ENCODE measurements around the gene SH2D3C.

SH2D3C gene

GRCh38 chr9:127722055-127722745, 56.3 kb downstream of the SH2D3C start:
- in situ Hi-C loops (cut with MboI; ENCODE audit: low sequenced_read_pairs), result no loop called here

DNA sequence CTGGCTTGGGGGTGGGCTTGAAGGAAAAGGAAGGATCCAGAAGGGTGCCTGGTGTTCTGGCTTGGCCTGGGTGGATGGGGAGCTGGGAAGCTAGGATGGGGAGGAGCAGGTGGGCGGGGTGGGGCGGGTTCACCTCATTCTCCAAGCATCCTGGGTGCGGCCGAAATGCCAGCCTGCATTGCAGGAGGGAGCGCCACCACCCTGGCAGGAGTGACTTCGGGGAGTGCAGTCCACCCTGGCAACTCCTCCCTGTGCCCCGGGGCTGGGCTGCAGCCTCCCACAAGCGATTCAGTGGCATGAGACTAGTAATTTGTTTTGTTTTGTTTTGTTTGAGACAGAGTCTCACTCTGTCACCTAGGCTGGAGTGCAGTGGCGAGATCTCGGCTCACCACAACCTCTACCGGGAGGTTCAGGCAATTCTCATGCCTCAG, 57.1 kb downstream of the SH2D3C start:
- in situ Hi-C loops (cut with MboI; ENCODE audit: low sequenced_read_pairs), result no loop called here

GRCh38 chr9:127720865-127721227, 57.6 kb downstream of the SH2D3C start:
- in situ Hi-C loops (cut with MboI; ENCODE audit: low sequenced_read_pairs), result no loop called here

- in situ Hi-C loops (cut with MboI; ENCODE audit: low sequenced_read_pairs), result no loop called here
Measured at GRCh38 chr9:127720031-127720864, 58.2 kb downstream of the SH2D3C start.

- in situ Hi-C loops (cut with MboI; ENCODE audit: low sequenced_read_pairs), result no loop called here
Measured at GRCh38 chr9:127717766-127718165, 60.7 kb downstream of the SH2D3C start.

- in situ Hi-C loops (cut with MboI; ENCODE audit: low sequenced_read_pairs), result no loop called here
Measured at GRCh38 chr9:127716412-127716811, 62.1 kb downstream of the SH2D3C start.

DNA sequence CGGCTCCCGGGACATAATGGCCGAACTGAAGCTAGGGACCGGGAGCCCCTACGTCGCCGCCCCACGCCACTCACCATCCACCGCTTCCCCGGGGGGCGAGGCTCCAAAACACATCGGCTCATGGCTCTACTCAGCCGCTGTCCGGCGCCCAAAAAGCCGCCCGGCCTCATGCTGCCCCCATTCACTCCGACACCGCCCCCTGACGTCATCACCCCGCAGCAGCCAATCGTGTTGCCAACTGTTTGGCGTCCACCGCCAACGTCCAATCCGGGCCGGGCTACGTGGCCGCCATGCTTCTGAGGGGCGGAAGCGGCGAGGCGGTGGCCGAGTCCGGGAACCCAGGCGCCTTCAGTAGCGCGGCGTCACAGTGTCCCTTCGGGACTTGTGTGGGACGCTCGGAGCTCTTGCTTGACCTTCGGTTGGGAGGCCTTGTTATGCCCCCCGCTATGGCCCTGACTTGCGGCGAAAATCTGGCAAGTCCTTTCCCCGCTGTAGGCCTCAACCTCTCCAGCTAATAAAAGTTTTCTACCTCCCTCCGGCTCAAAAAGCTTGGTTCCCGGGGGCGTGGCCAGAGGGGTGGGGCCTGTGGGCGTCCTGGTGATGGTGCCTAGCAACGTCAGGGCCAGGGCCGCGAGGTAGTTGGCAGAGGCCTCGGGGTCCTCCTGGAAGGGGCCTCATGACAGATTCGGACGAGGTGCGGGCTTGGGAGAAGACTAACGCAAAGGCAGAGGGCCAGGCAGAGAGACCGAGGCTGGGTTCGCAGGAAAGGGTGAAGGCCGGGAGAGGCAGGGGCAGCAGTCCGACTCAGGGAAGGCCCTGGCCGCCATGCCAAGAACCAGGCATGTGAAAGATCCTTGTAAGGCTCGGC, 62.8 kb downstream of the SH2D3C start, which contains the start of the genes PTRH1 and TTC16:
PTRH1 (minus strand) TSS at position 194 of the 868 bp plus-strand sequence; CDS start at position 170, 24 bp downstream.
TTC16 (plus strand) TSS at position 610 of the 868 bp plus-strand sequence; CDS start at position 677, 67 bp downstream.
- in situ Hi-C loops (cut with MboI; ENCODE audit: low sequenced_read_pairs), result no loop called here

GRCh38 chr9:127714951-127715469, 63.5 kb downstream of the SH2D3C start:
- in situ Hi-C loops (cut with MboI; ENCODE audit: low sequenced_read_pairs), result no loop called here

DNA sequence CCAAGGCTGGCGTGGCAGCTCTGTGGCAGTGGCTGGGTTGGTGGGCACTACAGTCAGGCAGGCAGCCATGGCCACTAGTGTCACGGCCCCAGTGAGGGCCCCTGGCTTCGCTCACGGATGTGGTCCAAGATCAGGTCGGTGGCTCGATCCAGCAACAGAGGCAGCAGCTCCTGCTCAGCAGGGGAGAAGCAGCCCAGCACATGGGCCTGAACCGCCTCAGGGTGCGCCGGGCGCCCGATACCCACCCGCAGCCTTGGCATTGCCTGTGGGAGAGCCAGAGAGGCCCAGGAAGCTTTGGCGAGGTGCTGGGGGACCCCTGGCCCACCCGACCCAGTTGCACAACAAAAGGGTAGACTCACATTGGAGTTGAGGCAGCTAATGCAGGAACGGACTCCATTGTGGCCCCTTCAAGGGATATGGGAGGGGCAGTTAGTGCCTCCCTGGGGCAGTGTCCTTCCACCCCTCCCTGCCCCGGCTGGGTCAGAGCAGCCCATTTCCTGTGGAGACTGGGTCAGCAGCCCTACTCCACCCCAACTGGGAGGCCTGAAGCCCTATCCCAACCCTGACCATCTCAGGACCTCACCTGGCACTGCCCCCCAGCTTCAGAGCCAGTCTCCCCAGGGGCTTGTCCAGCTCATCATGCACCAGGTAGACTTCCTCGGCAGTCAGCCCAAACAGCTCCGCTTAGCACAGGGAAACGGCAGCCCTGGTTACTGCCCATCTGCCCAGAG, 64.3 kb downstream of the SH2D3C start:
- in situ Hi-C loops (cut with MboI; ENCODE audit: low sequenced_read_pairs), result no loop called here

DNA sequence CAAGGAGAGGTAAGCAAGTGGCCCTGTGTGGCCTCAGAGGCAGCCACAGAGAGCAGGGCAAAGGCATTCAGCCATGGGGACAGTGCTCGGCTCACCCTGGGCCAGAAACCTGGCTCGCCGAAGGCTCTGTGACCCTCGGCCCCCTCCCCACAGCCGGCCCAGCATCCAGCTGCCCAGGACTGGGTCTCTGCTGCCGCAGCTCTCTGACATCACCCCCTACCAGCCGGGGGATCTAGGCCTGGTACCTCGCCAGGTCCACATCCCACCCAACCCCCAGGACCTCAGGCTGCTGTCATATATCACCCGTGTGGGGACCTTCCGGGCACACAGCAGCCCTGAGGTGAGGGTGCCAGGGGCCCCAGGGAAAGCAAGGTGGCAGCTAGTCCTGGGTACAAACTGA, 65.6 kb downstream of the SH2D3C start:
- in situ Hi-C loops (cut with MboI; ENCODE audit: low sequenced_read_pairs), result no loop called here

DNA sequence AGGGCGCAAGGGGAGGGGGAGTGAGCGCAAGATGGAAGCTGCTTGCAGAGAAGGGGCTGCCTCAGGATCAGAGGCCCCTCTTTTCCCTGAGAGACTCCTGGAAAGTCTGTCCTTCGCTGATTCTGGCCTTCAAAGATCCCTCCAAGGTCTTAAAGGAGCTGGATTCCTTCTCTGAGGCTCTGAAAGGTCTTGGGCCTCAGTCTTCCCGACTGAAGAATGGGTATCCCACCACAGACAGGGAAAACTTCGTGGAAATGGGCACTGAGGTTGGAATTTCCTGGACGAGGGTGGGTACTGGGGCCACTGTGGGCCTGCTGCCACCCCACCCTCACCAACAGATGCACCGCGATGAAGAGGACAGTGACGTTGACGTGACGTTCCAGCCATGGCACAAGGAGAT, 66.1 kb downstream of the SH2D3C start:
- in situ Hi-C loops (cut with MboI; ENCODE audit: low sequenced_read_pairs), result no loop called here

DNA sequence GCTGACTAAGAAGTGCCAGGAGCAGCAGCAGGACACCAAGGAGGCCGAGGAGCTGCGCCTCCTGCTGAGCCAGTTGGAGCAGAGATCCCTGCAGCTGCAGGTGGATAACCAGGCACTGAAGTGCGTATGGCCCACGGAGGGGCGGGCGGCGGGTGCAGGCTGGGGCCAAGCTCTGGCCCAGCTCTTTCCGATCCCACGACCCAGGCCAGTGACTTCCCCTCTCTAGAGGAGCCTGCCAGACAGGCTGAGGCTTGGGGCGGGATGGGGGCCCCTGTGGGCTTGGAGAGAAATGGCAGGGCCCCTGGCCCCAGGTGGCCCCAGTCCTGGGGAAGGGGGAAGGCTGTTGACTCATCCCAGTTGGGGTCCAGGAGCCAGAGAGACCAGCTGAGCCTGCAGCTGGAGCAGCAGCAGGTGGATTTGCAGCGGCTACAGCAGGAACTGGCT, 66.6 kb downstream of the SH2D3C start:
- in situ Hi-C loops (cut with MboI; ENCODE audit: low sequenced_read_pairs), result no loop called here

DNA sequence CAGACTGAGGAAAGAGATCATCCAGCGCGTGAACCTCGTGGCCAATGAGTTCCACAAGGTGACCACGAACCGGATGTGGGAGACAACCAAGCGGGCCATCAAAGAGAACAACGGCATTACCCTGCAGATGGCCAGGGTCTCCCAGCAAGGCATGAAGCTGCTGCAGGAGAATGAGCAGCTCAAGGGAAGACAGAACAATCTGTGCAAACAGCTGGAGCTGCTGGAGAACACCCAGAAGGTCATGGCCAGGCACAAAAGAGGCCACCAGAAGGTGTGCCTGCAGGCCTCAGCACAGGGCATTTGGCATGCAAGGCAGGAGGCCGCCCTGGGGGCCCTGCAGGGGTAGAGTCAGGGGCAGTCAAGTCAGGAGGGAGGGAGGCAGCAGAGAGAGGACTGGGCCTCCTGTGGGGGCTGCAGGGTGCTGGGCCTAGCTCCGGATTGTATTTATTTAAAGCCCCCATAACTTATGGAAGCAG, 67.2 kb downstream of the SH2D3C start:
- in situ Hi-C loops (cut with MboI; ENCODE audit: low sequenced_read_pairs), result no loop called here

- in situ Hi-C loops (cut with MboI; ENCODE audit: low sequenced_read_pairs), result no loop called here
Measured at GRCh38 chr9:127710204-127710783, 68.2 kb downstream of the SH2D3C start.

- in situ Hi-C loops (cut with MboI; ENCODE audit: low sequenced_read_pairs), result no loop called here
Measured at GRCh38 chr9:127708952-127709587, 69.4 kb downstream of the SH2D3C start.

GRCh38 chr9:127707766-127708165, 70.7 kb downstream of the SH2D3C start:
- in situ Hi-C loops (cut with MboI; ENCODE audit: low sequenced_read_pairs), result no loop called here

DNA sequence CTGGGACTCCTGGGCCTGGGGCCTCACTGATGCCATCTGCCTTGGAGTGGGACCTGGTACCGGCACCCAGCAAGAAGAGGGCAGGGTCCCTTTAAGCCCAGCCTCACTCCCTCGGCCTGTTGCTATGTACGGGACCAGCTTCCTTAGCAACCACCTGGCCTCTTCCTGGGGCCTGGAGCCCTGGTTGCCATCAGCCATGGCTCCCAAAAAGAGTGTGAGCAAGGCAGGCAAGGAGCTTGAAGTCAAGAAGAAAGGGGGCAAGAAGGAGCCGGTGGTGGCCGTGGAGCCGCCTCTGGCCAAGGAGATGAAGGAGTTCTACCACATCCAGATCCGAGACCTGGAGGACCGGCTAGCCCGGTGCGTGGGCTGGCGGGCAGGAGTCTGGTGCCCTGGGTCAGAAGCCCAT, 71.6 kb downstream of the SH2D3C start, which contains the start of gene CFAP157:
CFAP157 (plus strand) TSS at position 153 of the 406 bp plus-strand sequence; CDS start at position 197, 44 bp downstream.
- in situ Hi-C loops (cut with MboI; ENCODE audit: low sequenced_read_pairs), result no loop called here

- in situ Hi-C loops (cut with MboI; ENCODE audit: low sequenced_read_pairs), result no loop called here
Measured at GRCh38 chr9:127705577-127706379, 72.7 kb downstream of the SH2D3C start.
